HepG2 (cell line): ENCODE results near the gene EPHA10. TPM values are rescaled to one million over a fixed set of nuclear protein-coding genes. Genes with fewer than 3 reads are reported as not detected.
A peak's percentile ranks its signal among the peaks of the same experiment; 100 is the strongest.

Experiments
- BRCA1 ChIP-seq: sonication (generic); formaldehyde crosslinking; IDR thresholded peaks from 2 replicates; pipeline ENCODE4 v1.4.0; 2020; ENCODE audit warnings: missing genetic modification reagents
- DR1 ChIP-seq: sonication (generic); formaldehyde crosslinking; IDR thresholded peaks from 2 replicates; pipeline ENCODE4 v1.8.0; 2021; ENCODE audit warnings: mild to moderate bottlenecking, missing genetic modification reagents, inconsistent platforms
- HINFP ChIP-seq: sonication (generic); formaldehyde crosslinking; IDR thresholded peaks from 2 replicates; pipeline ENCODE4 v1.4.0; 2020; ENCODE audit warnings: low read depth, mild to moderate bottlenecking, missing genetic modification reagents
- HOXA9 ChIP-seq: sonication (generic); formaldehyde crosslinking; IDR thresholded peaks from 2 replicates; pipeline ENCODE4 v1.8.1; 2022; ENCODE audit warnings: missing genetic modification reagents, mild to moderate bottlenecking, moderate library complexity, borderline replicate concordance
- KDM2A ChIP-seq: sonication (generic); formaldehyde crosslinking; IDR thresholded peaks from 2 replicates; pipeline ENCODE4 v1.4.0; 2020; ENCODE audit warnings: low read depth, missing genetic modification reagents, borderline replicate concordance
- LCORL ChIP-seq, 2 experiments: fragments of 450-650 bp in 1 of 2; sonication (generic) in 1 of 2; formaldehyde crosslinking in 1 of 2; IDR thresholded peaks; 2 replicates each; pipeline versions ENCODE4 v1.5.0 to v1.6.1; 2017 to 2020; ENCODE audit warnings: antibody characterized with exemption in 1 of 2, missing genetic modification reagents in 1 of 2
- SCMH1 ChIP-seq: sonication (generic); formaldehyde crosslinking; IDR thresholded peaks from 2 replicates; pipeline ENCODE4 v1.9.0; 2021; ENCODE audit warnings: missing genetic modification reagents, mild to moderate bottlenecking, borderline replicate concordance
- SNAPC2 ChIP-seq: sonication (generic); formaldehyde crosslinking; IDR thresholded peaks from 2 replicates; pipeline ENCODE4 v1.8.1; 2022; ENCODE audit warnings: mild to moderate bottlenecking, missing genetic modification reagents
- STAG1 ChIP-seq: sonication (generic); formaldehyde crosslinking; IDR thresholded peaks from 2 replicates; pipeline ENCODE4 v1.4.0; 2020; ENCODE audit warnings: missing genetic modification reagents
- TARDBP ChIP-seq: sonication (generic); formaldehyde crosslinking; IDR thresholded peaks from 2 replicates; pipeline ENCODE4 v1.8.0; 2022; ENCODE audit warnings: mild to moderate bottlenecking, missing genetic modification reagents
- TFDP2 ChIP-seq: sonication (generic); formaldehyde crosslinking; IDR thresholded peaks from 2 replicates; pipeline ENCODE4 v1.4.0; 2020; ENCODE audit warnings: missing genetic modification reagents
- TRIM24 ChIP-seq: sonication (generic); formaldehyde crosslinking; IDR thresholded peaks from 2 replicates; pipeline ENCODE4 v1.8.0; 2022; ENCODE audit warnings: mild to moderate bottlenecking, missing genetic modification reagents
- USF2 ChIP-seq, 2 experiments: sonication (generic) in 1 of 2; formaldehyde crosslinking in 1 of 2; IDR thresholded peaks; 2 replicates each; pipeline versions ENCODE4 v1.5.1 to v1.6.1; 2011 to 2020; ENCODE audit warnings: borderline replicate concordance in 1 of 2, low read depth in 1 of 2, low read length in 1 of 2, mild to moderate bottlenecking in 1 of 2, missing genetic modification reagents in 1 of 2, moderate library complexity in 1 of 2
- YEATS4 ChIP-seq: sonication (generic); formaldehyde crosslinking; IDR thresholded peaks from 2 replicates; pipeline ENCODE4 v1.4.0; 2020; ENCODE audit warnings: missing genetic modification reagents, borderline replicate concordance
- ZFP36L1 ChIP-seq: sonication (generic); formaldehyde crosslinking; IDR thresholded peaks from 2 replicates; pipeline ENCODE4 v1.8.0; 2022; ENCODE audit warnings: mild to moderate bottlenecking, missing genetic modification reagents, moderate library complexity
- ZNF225 ChIP-seq: sonication (generic); formaldehyde crosslinking; IDR thresholded peaks from 2 replicates; pipeline ENCODE4 v1.4.0; 2020; ENCODE audit warnings: mild to moderate bottlenecking, missing genetic modification reagents
- ZNF598 ChIP-seq: sonication (generic); formaldehyde crosslinking; IDR thresholded peaks from 2 replicates; pipeline ENCODE4 v1.5.1; 2020; ENCODE audit warnings: mild to moderate bottlenecking, missing genetic modification reagents, borderline replicate concordance
- ZNF614 ChIP-seq: IDR thresholded peaks from 2 replicates; pipeline ENCODE4 v1.6.1; 2018; ENCODE audit warnings: missing biosample characterization, missing genetic modification reagents, inconsistent platforms, borderline replicate concordance
- ZNF737 ChIP-seq: sonication (generic); formaldehyde crosslinking; IDR thresholded peaks from 2 replicates; pipeline ENCODE4 v1.5.0; 2020; ENCODE audit warnings: missing genetic modification reagents, mild to moderate bottlenecking, borderline replicate concordance
- ZNF770 ChIP-seq: sonication (generic); formaldehyde crosslinking; IDR thresholded peaks from 2 replicates; pipeline ENCODE4 v1.5.0; 2020; ENCODE audit warnings: mild to moderate bottlenecking, missing genetic modification reagents
- ZNF850 ChIP-seq: sonication (generic); formaldehyde crosslinking; conservative IDR thresholded peaks from 2 replicates; pipeline ENCODE4 v1.9.0; 2021; ENCODE audit warnings: mild to moderate bottlenecking, missing genetic modification reagents
- polyA plus RNA-seq, 8 experiments: library from polyadenylated mRNA; depleted of rRNA in 3 of 8; stranded (reverse) in 7 of 8; unstranded in 1 of 8; fragments of >200 nt; fragmentation: Illumina TruSeq in 4 of 8; extraction: Trizol in 4 of 8; gene quantifications; 2 replicates each; pipeline versions ENCODE4 v1.2.1 to v1.2.3, GENCODE V29; 2011 to 2016; ENCODE audit warnings: low read depth in 4 of 8, missing spikeins in 1 of 8, mixed read lengths in 1 of 8; ENCODE audit not compliant: insufficient read depth in 1 of 8
- total RNA-seq, 5 experiments: library from RNA; depleted of rRNA; stranded (reverse); fragments of >200 nt; fragmentation: Illumina TruSeq; extraction: Trizol; gene quantifications; 2 replicates each; pipeline ENCODE4 v1.2.3, GENCODE V29; 2016; ENCODE audit warnings: low read depth in 1 of 5

Gene EPHA10
- total and polyA plus RNA-seq, 2 of the 13 experiments (the other 11 are each of a cell fraction or from before 2014, with no cell fraction given), result 0.11 to 0.58 TPM

GRCh38 chr1:37811027-37811655, 46.2 kb upstream of the EPHA10 start (continued):
- TF ChIP-seq ZNF614 (CRISPR knock-in tag) (0 out of 2 replicates have a peak, but pooled peaks have one; percentile 55), ZNF598 (CRISPR knock-in tag) (no peak), USF2 (IDR thresholded peaks at IDR 0.05; ENCODE audit: low read depth, low read length) (no peak), USF2 (CRISPR knock-in tag; IDR thresholded peaks at IDR 0.05; ENCODE audit: borderline replicate concordance) (no peak), YEATS4 (no peak), SNAPC2 (CRISPR knock-in tag) (no peak), ZFP36L1 (CRISPR knock-in tag) (no peak), KDM2A (0 out of 2 replicates have a peak, but pooled peaks have one; percentile 33), ZNF850 (CRISPR knock-in tag) (no peak), TFDP2 (CRISPR knock-in tag) (no peak), STAG1 (CRISPR knock-in tag) (peak; percentile 53), TRIM24 (CRISPR knock-in tag) (no peak), ZNF737 (CRISPR knock-in tag) (no peak), DR1 (no peak), LCORL (IDR thresholded peaks at IDR 0.05) (no peak), LCORL (CRISPR knock-in tag; IDR thresholded peaks at IDR 0.05) (no peak), BRCA1 (CRISPR knock-in tag) (no peak), ZNF770 (CRISPR knock-in tag) (no peak), TARDBP (no peak), SCMH1 (CRISPR knock-in tag) (no peak), HINFP (CRISPR knock-in tag) (no peak), HOXA9 (no peak), ZNF225 (no peak)
